Measurements from ENCODE around the gene TNRC6C.

TNRC6C gene

DNA sequence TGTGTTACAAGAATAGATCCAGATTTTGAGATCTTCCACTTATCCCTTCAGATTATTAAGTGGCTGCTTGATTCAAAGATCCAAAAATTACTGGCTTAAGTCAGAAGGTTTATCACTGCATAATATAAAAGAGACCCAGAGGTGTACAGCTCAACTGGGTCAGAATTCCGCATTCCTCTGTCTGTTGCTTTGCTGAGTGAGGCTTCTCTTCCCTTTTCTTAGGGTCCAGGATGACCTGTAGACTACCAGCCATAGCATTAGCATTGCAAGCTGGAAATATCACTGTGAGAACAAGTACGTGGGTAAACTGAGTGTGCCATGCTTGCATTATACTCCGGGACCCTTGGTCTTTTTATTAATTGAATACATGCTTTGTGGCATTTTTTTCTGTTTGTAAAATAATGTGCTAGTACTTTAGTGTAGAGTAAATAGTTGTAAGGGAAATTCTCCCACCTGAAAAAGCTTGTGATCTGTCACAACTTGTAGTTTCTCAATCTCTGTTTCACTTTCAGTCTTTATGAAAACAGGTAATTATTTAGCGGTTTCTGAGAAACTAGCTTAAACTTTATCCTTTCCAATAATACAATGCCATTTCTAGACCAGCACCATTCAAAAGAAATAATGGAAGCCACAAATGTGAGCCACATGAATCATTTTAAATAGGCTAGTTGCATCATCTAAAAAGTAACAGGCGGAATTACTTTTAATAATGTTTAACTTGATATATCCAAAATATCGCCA lies 61.6 kb downstream of the TNRC6C start:
- DNase-seq, result no peak

DNA sequence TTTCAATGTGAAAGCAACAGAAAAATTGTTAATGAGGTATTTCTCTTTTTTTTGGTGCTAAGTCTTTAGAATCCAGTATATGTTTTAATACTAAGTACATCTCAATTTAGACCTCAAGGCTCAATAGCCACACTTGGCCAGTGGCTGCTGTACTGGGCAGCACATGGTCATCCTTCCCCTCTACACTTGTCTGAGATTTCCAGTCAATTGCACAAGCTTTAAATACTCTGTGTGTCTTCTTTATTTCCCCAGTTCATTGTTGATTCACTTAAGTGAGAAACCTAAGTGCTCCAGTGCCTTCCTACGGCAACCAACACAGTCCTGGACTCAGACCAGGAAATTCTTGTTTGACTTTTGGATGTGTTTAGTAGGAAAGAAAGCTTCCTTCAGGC lies 62.2 kb downstream of the TNRC6C start:
- no peak for DNase-seq

DNA sequence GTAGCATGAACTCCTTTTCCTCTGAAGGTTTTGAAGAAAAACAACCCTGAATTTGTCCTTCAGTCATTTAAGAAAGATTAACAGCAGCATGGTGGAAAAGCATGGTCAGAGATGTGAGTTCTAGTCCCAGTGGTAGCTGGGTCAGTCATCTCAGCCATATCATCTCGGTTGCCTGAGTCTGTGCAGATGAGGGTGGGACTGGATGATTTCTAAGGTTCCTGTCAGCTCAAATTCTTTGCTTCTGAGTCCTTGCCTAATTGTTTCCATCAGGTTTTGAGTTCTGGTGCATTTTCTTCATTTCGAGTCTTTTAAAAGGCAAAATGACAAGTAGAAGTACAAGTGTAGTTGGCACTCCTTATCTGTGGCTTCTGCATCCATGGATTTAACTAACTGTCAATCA lies 63.9 kb downstream of the TNRC6C start:
- DNase-seq, result no peak

DNA sequence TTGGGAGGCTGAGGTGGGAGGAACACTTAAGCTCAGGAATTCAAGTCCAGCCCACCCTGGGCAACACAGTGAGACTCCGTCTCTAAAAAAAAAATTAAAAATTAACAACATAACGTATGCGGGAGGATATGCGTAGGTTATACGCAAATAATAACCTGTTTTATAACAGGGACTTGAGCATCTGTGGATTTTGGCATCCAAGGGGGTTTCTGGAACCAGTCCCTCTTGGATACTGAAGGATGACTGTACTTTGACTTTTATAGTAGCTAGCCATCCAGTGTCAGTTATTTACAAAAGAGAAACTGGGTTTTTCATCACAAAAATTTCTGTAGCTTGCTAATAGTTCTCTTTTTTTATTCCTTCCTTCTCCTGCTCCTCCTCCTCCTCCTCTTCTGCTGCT lies 64.5 kb downstream of the TNRC6C start:
- DNase-seq, result no peak

DNA sequence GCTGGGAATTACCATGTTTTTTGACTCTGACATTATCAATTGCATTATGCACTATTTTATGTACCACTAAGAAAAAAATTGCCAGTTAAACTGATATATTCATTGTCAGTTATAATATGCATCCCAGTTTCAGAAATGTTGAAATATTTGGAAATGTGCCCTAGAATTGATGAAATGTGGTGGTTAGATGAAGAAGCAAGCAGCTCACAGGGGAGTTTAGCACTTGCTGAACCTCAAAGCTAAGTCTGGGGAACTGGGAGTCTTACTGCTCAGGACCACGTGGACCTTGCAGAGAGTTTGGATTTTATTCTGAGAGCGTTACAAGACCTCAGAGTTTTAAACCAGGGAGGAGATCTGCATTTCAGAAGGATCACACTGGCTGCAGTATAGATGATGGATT lies 67.9 kb downstream of the TNRC6C start:
- no peak for DNase-seq

DNA sequence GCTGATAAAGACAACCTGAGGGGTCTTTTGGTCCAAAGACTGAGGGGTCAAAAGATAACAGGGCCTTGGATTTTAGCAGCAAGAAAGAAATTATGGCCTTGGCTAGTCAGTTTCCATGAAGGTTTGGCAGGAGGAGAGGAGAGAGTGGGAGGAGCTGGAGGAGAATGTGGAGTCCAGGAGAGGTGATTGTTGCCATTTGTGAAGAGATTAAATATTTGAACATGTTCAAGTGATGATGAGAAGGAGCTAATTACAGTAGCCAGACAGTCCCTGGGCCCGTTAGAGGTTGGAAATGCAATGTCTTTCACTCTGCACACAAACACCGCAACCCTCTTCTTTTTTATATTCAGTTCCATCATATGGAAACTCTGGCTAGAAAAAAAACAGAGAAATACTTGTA lies 68.6 kb downstream of the TNRC6C start:
- DNase-seq, result no peak

DNA sequence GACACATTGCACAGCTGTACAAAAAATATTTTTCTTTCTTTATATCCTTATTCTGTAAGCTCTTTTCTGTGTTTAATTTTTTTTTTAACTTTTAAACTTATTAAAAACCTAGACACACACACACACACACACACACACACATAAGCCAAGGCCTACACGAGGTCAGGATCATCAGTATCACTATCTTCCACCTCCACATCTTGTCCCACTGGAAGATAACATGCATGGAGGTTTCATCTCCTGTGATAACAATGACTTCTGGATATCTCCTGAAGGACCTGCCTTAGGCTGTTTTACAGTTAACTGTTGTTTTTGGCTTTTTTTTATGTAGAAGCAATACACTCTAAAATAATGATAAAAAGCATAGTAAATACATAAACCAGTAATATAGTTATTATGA lies 71.2 kb downstream of the TNRC6C start:
- no peak for DNase-seq

DNA sequence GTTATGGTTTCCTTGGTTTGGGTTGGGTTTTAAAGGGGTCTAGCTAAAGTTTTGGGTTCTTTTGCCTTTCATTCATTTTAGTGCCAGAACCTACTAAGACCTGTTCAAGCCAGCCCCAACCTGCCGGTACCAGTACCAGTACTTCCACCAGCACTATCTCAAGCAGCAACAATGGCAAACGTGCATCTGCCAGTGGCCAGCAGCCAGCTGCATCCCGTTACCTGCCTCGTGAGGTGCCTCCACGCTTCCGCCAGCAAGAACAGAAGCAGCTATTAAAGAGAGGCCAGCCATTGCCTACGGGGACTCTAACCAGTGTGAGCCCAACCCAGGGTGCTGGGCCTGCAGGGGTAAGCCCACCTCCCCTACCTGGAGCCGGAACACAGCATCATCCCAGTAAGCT lies 72.9 kb downstream of the TNRC6C start:
- DNase-seq, result no peak

DNA sequence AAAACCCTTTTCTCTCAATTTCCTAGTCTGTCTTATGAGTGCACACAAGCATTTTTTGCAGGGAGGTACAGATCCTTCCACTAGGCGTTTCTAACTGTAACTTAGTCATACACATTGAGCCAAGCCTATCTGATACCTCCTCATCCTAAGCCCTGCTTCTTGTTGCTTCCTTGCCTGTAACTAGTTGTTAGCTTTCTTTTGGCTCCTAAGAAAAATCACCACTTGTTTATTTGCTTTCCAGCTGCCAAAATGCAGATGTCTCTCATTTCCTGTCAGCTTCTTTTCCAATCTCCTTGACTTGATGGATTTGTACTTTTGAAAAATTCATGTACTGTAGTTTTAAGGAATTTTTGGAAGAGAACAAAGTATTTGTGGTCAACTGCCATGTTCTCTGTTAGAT lies 73.7 kb downstream of the TNRC6C start:
- DNase-seq, result no peak

DNA sequence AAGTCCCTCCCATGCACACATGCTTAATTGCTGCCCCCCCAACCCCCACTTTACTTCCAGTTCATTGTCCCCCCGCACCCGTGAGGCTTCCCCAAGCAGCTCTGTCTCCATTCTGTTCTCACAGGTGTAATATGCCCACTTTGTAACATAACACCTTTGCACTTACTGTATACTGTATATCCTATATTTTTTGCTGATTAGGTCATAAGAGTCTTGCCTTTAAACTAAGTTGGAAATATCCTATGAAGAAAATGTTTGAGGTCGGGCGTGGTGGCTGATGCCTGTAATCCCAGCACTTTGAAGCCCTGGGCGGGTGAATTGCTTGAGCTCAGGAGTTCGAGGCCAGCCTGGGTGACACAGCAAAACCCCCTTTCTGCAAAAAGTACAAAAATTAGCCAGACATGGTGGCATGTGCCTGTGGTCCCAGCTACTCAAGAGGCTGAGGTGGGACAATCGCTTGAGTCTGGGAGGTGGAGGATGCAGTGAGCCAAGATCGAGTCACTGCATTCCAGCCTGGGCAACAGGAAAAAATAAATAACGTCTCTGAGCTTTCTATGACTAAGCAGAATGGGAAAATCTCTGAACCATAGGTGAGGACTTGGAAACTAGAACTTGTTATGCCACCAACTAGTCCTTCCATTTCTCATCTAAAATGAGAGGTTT lies 76.1 kb downstream of the TNRC6C start:
- peak; percentile 32 for DNase-seq

DNA sequence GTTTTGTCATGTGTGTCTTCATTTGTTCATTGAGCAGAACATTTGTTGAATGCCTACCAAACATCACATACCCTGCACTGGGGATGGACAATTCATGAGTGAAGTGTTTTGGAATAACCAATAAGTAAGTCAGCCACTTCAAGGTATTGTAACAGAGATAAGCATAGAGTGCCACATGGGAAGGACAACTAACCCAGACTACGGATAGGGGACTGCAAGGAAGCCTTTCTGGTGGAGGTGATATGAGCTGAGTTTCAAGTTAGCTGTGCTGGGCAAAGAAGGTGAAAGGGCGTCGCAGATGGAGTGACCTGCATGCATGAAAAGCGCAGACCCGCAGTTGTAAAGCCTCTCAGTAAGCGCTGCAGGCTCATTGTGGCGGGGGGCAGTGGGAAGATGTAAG lies 78.8 kb downstream of the TNRC6C start:
- no peak for DNase-seq

DNA sequence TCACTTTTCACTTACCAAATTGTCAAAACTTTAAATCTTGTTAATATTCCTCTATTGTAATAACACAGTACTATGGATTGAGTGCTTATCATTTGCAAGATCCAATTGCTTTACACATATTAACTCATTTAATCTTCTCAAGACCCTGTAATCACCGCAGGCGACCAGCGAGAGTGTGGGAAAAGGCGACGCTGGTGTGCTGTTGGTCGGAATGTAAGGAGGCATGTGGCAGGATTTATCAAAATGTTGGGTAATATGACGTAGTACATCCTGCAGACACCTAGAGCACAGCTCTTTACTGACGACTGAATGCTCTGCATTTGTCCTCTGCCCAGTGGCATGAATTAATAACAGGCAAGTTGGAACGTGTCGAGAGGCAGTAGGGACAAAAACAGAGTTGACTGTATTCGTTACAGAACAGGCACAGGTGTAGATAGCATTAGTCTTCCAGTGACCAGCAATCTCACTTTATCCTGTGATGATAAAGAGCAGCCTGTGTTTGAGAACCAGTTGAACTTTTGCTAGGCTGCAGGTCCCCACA lies 80.3 kb downstream of the TNRC6C start:
- no peak for DNase-seq

DNA sequence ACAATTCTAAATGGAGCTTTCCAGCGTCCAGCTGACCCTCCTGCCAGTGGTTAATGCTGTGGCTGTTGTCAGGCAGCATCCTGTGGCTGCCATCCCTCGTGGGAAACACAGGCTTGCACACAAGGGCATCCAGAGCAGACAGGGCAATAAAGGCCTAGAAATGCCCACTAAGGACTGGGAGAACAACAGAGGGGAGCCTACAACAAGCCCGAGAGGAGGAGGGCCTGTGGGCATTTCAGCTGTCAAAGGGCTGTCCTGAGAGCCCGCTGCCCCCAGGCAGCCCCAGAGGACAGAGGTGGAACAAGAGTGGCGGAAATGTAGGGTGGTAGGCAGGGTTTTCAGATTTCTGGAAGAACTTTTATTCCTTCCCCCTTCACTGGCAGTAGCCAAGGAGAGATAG lies 81.1 kb downstream of the TNRC6C start:
- no peak for DNase-seq

DNA sequence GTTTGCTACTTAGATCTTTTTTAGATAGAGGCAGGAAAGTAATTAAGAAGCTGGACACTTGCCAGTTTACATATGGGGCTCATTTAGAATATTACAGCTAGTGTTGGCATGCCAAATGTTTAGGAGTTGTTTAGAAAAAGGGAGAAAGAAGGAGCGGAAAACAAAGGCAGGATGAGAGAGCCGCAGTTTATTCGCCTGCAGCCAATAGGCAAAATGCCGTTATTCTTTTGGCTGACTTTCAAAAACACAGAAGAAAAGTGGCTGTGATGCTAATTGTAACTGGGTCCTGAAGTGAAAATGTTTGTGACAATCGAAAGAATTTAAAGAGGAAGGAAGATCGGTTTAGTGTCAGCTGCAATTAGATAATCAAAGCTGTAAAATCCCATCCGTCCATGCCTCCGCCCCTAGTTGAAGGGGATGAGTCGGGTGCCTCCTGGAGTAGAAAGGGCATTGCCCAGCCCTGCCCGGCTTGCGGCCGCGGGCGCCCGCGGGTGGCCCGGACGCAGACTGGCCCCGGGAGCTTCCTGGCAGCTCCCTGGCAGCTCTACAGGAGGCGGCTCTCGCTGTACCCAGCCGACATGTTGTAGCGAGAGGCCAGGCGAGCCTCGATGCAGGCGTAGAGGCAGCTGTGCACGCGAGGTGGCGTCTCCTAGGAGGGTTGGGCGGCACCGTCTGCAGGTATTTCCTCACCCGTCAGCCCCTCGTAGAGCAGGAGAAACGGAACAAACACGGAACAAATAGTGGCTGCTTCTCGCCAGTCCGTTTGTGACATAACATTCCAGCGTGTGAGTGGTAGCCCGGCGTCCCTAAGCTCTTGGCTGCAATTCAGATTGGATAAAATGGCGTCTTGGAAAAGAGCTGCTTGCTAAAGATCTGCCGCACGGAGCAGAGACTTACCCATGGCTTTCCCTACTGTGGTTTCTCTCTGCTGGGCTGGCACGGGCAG lies 82.2 kb downstream of the TNRC6C start:
- DNase-seq, result peak; percentile 38

DNA sequence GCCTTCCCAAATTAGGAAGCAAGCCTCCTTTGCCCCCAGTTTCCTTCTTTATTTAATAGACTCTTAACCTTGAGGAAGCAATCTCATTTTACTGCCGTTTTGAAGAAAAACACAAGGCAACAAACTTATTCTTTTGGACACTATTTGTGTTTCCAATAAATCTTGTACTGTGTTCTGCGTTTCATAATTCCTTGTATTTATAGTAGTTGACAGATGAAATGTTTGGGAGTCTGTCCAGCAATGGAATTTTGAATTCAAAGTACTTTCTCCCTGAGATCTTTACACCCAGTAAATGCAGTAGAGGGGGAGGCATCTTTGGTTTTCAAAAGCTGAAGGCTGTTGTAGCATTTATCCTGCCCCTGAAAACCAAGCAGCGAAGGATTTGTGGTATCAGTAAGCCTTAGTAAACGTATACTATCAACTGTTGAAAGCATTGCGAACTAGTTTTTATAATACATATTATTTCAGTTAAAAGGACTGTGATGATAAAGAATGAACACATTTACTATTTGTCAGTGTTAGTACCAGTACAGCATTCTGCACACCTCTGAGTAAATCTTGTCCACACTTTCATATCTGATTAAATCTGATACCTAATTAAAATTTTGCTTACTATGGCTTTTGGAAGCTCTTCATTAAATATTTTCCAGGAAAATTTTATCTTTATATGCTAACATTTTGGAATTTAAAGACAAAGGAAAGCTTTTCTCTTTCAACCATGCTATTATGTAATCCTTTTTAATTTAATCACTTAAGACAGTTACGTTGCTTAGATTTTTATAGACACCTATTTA lies 83.1 kb downstream of the TNRC6C start:
- DNase-seq, result no peak

DNA sequence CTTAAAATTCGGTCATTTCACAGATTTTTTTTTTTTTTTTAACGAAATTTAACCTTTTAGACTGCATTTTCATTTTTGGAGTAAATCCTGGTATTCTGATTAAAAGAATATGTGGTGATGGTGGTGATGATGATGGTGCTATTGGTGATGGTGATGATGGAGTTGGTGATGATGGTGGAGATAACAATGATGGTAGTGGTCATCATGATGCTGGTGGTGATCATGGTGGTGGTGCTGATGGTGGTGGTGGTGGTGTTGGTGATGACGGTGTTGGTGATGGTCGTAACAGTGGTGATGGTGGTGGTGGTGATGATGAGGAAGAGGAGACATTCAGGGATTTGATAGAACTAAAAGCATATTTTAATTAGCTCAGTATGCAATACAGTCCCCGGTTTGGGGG lies 84.0 kb downstream of the TNRC6C start:
- DNase-seq, result no peak

DNA sequence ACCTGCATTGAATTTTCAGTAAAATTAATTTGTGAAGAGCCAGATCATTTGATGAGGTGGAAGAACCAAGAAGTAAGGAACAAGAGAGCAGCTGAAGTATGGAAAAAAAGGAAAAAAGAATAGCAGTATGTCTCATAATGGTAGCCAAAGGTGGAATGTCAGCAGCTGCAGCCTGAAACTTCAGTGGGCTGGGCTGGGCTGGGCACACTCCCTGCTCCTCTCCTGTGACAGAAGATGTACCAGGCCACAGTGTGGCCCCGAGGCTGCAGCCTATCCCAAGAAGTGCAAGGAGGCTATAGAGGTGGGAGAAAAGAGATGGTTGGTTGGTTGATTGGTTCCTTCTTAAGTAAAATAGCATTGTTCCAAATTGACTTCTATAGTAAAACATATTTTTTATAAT lies 84.5 kb downstream of the TNRC6C start:
- DNase-seq, result no peak

DNA sequence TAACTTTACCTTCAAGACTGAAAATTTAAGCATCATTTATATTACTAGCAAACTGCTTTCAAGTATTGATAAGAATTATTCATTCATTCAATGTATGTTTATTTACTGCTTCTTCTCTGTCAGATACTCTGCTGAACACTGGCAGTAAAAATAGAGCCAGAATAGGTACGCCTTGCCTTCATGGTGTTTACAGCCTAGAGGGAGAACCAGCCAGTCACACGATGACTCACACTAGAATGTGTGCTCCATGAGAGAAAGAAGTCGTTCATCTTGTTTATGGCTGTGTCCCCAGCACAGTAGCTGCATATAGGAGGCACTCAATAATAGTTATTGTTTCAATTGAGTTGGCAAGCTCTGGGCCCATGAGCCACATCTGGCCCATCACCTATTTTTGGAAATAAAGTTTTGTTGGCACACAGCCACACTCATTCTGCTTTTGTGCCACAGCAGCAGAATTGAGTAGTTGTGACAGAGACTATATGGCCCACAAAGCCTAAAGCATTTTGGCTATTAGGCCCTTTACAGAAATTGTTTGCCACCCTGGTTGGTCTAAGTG lies 85.9 kb downstream of the TNRC6C start:
- no peak for DNase-seq

DNA sequence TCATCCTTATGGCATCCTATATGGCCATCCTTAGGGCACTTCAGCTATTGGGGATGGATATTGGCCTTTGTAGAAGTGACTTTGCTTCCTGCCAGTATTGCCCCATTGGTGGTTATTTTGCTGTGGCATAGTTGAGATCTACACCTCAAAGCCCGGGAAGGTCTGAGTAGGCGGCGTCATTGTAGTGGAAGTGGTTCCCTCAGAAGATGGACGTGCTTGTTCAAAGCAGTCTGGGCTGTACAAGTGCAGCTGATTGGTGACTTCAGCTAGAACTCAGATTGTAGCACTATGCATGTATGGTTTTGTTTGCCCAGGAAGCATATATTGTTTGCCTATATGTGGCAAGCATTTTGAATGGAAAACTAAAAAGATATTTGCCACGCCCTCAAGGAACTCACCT lies 86.8 kb downstream of the TNRC6C start:
- DNase-seq, result no peak

DNA sequence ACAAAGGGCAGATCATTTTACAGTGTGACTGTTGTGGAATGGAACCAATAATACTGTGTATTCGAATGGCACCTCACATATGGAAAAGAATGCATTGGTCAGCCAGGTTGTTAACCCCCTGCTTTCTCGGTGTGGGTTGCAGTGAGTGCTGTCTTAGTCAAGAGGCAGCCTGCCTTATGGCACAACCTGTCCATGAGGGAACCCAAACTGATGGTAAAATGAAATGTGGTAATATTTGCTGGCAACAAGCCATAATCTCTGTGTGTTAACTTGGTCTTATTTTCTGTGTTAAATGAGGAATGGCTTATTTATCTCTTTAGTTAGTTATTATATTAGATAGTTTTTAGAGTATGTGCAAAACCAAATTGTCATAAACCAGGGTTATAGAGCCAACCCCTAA lies 88.4 kb downstream of the TNRC6C start:
- no peak for DNase-seq

DNA sequence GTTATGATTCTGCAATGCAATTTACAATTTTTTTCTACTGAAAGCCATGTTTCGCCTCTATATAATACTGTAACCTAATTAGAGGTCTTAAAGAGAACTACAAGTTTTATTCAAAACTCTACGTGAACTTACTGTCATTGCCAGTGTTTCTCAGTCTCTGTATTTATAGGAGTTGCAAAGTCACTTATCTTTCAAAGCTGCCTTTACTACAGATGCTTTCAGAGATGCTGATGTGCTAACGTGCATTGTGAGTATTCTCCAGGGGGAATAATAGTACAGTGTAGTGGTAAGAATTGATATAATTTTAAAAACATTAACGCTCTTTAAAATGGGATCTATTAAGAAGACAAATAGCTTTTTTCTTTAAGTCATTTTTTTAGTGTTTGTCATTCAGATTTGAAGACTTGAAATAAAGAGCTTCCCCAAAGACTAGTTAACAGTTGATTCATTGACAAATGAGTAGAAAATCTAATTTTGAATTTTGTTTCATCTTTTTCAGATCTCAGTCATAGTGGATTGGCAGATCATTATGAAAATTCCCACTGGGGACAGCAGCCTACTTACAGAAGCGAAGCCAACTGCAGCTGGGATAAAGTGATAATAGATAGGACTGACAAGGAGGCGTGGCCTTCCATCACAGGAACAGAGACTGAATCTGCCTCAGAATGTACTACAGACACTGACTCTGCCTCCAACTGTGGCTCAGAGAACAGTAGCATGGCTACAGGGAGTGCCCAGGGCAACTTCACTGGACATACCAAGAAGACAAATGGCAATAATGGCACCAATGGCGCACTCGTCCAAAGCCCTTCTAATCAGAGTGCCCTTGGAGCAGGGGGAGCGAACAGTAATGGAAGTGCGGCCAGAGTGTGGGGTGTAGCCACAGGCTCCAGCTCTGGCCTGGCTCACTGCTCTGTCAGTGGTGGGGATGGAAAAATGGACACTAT lies 90.1 kb downstream of the TNRC6C start:
- DNase-seq, result no peak

Data from NCI-H2171 (cell line).